Measurements from ENCODE around the gene PDCD4. TPM values are rescaled to one million over a fixed set of nuclear protein-coding genes. Genes with fewer than 3 reads are reported as not detected.

Gene PDCD4
- total RNA-seq, 1 experiment from 2014 or later = 63.0 TPM

GRCh38 chr10:110848106-110848505 lies 23.6 kb upstream of the PDCD4 start:
- no peak overlapping the region for H3K27ac ChIP-seq (ENCODE audit: low read depth, low read length)
- ChIA-PET POLR2A (no interaction called here), CTCF (no interaction called here), RAD21 (ENCODE audit: low non-redundant PET in 1 of 2, low total read pairs in 2 of 2, uncharacterized antibody in 2 of 2, unreplicated experiment in 2 of 2) (no interaction called here)
- H3K4me3 ChIP-seq (replicated peaks in 1 of 2; ENCODE audit: low read depth in 1 of 2, low read length in 2 of 2) = no peak overlapping the region
- H3K9me3 ChIP-seq (ENCODE audit: control insufficient read depth in 1 of 2, insufficient read depth in 1 of 2, low read depth in 1 of 2, low read length in 2 of 2) = no peaks in the 10 kb centered on the region
- no peak overlapping the region for H2AFZ ChIP-seq (ENCODE audit: low read depth, low read length, poor library complexity, severe bottlenecking)
- no peak for TF ChIP-seq CEBPB (IDR thresholded peaks at IDR 0.05; ENCODE audit: low read depth)
- TF ChIP-seq SRF (IDR thresholded peaks at IDR 0.05; ENCODE audit: low read depth) = no peak
- no peak for TF ChIP-seq EZH2 (IDR thresholded peaks at IDR 0.05)
- TF ChIP-seq, protein P1, sequence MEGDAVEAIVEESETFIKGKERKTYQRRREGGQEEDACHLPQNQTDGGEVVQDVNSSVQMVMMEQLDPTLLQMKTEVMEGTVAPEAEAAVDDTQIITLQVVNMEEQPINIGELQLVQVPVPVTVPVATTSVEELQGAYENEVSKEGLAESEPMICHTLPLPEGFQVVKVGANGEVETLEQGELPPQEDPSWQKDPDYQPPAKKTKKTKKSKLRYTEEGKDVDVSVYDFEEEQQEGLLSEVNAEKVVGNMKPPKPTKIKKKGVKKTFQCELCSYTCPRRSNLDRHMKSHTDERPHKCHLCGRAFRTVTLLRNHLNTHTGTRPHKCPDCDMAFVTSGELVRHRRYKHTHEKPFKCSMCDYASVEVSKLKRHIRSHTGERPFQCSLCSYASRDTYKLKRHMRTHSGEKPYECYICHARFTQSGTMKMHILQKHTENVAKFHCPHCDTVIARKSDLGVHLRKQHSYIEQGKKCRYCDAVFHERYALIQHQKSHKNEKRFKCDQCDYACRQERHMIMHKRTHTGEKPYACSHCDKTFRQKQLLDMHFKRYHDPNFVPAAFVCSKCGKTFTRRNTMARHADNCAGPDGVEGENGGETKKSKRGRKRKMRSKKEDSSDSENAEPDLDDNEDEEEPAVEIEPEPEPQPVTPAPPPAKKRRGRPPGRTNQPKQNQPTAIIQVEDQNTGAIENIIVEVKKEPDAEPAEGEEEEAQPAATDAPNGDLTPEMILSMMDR (IDR thresholded peaks at IDR 0.05 in 2 of 3, conservative IDR thresholded peaks at IDR 0.05 in 1 of 3; ENCODE audit: borderline replicate concordance in 1 of 3, insufficient read depth in 1 of 3, low read depth in 2 of 3, low read length in 2 of 3) = no peak
- TF ChIP-seq, protein P2, sequence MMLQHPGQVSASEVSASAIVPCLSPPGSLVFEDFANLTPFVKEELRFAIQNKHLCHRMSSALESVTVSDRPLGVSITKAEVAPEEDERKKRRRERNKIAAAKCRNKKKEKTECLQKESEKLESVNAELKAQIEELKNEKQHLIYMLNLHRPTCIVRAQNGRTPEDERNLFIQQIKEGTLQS (IDR thresholded peaks at IDR 0.05) = no peak
- TF ChIP-seq YY1 (IDR thresholded peaks at IDR 0.05; ENCODE audit: extremely low read depth, insufficient replicate concordance, low read depth, low read length) = no peak
- TF ChIP-seq ELF1 (IDR thresholded peaks at IDR 0.05; ENCODE audit: borderline replicate concordance, low read depth) = no peak
- no peak for TF ChIP-seq ZNF274 (IDR thresholded peaks at IDR 0.05; ENCODE audit: low read depth, low read length)
- TF ChIP-seq CBX3 (IDR thresholded peaks at IDR 0.05; ENCODE audit: low read depth) = no peak
- no peak for TF ChIP-seq JUND (IDR thresholded peaks at IDR 0.05)
- TF ChIP-seq SIN3A (IDR thresholded peaks at IDR 0.05; ENCODE audit: low read depth) = no peak
- no peak for TF ChIP-seq EGR1 (IDR thresholded peaks at IDR 0.05; ENCODE audit: low read depth)
- TF ChIP-seq SP1 (IDR thresholded peaks at IDR 0.05; ENCODE audit: low read depth) = no peak
- TF ChIP-seq EZH2phosphoT487 (IDR thresholded peaks at IDR 0.05; ENCODE audit: borderline replicate concordance) = no peak
- TF ChIP-seq, protein P3, sequence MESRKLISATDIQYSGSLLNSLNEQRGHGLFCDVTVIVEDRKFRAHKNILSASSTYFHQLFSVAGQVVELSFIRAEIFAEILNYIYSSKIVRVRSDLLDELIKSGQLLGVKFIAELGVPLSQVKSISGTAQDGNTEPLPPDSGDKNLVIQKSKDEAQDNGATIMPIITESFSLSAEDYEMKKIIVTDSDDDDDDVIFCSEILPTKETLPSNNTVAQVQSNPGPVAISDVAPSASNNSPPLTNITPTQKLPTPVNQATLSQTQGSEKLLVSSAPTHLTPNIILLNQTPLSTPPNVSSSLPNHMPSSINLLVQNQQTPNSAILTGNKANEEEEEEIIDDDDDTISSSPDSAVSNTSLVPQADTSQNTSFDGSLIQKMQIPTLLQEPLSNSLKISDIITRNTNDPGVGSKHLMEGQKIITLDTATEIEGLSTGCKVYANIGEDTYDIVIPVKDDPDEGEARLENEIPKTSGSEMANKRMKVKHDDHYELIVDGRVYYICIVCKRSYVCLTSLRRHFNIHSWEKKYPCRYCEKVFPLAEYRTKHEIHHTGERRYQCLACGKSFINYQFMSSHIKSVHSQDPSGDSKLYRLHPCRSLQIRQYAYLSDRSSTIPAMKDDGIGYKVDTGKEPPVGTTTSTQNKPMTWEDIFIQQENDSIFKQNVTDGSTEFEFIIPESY (IDR thresholded peaks at IDR 0.05; ENCODE audit: extremely low read depth, insufficient replicate concordance, low read length) = no peak
- peaks cover 12 to 14% of the 10 kb centered on the region in 2 experiments for H3K4me1 ChIP-seq (ENCODE audit: control insufficient read depth in 1 of 2, insufficient read depth in 2 of 2, low read length in 2 of 2)
- ATAC-seq = no peak
- H4K20me1 ChIP-seq (ENCODE audit: insufficient read depth) = no peaks in the 10 kb centered on the region
- intact Hi-C loops (cut with micrococcal nuclease) = no loop called here
- H3K27me3 ChIP-seq (ENCODE audit: insufficient read depth, low read length) = no peaks in the 10 kb centered on the region
- no peaks in the 10 kb centered on the region for H3K79me2 ChIP-seq (ENCODE audit: insufficient read depth, low read length)
- no peak overlapping the region for H3K4me2 ChIP-seq (ENCODE audit: low read length)
- H3K9me2 ChIP-seq (ENCODE audit: insufficient read depth) = no peaks in the 10 kb centered on the region
- H3K9ac ChIP-seq (ENCODE audit: low read length) = no peak overlapping the region
- no peaks in the 10 kb centered on the region for H3K36me3 ChIP-seq (ENCODE audit: control insufficient read depth in 1 of 2, insufficient read depth in 2 of 2, low read length in 2 of 2)
- BruUV-seq (replicated peaks) = no TSS peak
- DNase-seq (ENCODE audit: low read depth, low spot score) = no peak

Measured in HCT116 (cell line).